PC-3 (cell line): ENCODE measurements around the gene RTN1. TPM values are rescaled to one million over a fixed set of nuclear protein-coding genes. Genes with fewer than 3 reads are reported as not detected.

ENCODE experiments used
- ATAC-seq: fragments of 200-7000 bp; cut with Tn5 transposase; 2 replicates; pipeline ENCODE4 v1.9.1; 2020; ENCODE audit warnings: mild to moderate bottlenecking, moderate library complexity
- BruUV-seq: library from RNA; stranded (reverse); fragments of 400-500 nt; replicated peaks from 2 replicates; lab custom pipeline; 2021; lab: Mats Ljungman, UMichigan
- CTCF ChIA-PET: fragments of 300-600 bp; sonication (Branson Sonifier 250); formaldehyde crosslinking; loops from one replicate; lab custom pipeline; 2022; ENCODE audit warnings: antibody characterized with exemption; lab: Charles Lee
- POLR2A ChIA-PET: fragments of 300-600 bp; sonication (Branson Sonifier 250); formaldehyde crosslinking; loops from one replicate; lab custom pipeline; 2022; ENCODE audit warnings: antibody characterized with exemption; ENCODE audit not compliant: unreplicated experiment; lab: Charles Lee
- DNase-seq: peaks from one replicate; pipeline ENCODE4 v3.0.0-alpha.2; 2015
- H2AFZ ChIP-seq: fragments of 300-600 bp; sonication (generic); 2 replicates; pipeline ENCODE4 v1.6.0; 2016; ENCODE audit warnings: antibody characterized with exemption, low read length
- H3F3A ChIP-seq: fragments of 300-600 bp; sonication (generic); one replicate; pipeline ENCODE4 v1.6.0; 2017; ENCODE audit warnings: antibody characterized with exemption, low read length, control low read depth, mild to moderate bottlenecking; ENCODE audit not compliant: unreplicated experiment
- H3K27ac ChIP-seq: fragments of 300-600 bp; sonication (generic); 2 replicates; pipeline ENCODE4 v1.5.1; 2016; ENCODE audit warnings: mild to moderate bottlenecking, low read length
- H3K27me3 ChIP-seq: fragments of 300-600 bp; sonication (generic); 2 replicates; pipeline ENCODE4 v1.6.1; 2016; ENCODE audit warnings: low read length, mixed read lengths
- H3K36me3 ChIP-seq: fragments of 300-600 bp; sonication (generic); 2 replicates; pipeline ENCODE4 v1.6.1; 2016; ENCODE audit warnings: low read depth, mixed run types, low read length, mixed read lengths
- H3K4me1 ChIP-seq: fragments of 300-600 bp; sonication (generic); 2 replicates; pipeline ENCODE4 v1.5.1; 2016; ENCODE audit warnings: low read length; ENCODE audit not compliant: insufficient read depth
- H3K4me2 ChIP-seq: fragments of 300-600 bp; sonication (generic); 2 replicates; pipeline ENCODE4 v1.6.0; 2016; ENCODE audit warnings: low read length
- H3K4me3 ChIP-seq: fragments of 300-600 bp; sonication (generic); 2 replicates; pipeline ENCODE4 v1.5.1; 2016; ENCODE audit warnings: mild to moderate bottlenecking, low read length, mixed read lengths
- H3K79me2 ChIP-seq: fragments of 300-600 bp; sonication (generic); 2 replicates; pipeline ENCODE4 v1.6.1; 2017; ENCODE audit warnings: low read length, mixed read lengths
- H3K9ac ChIP-seq: fragments of 300-600 bp; sonication (generic); 2 replicates; pipeline ENCODE4 v1.6.0; 2016; ENCODE audit warnings: mild to moderate bottlenecking, low read length
- H3K9me2 ChIP-seq: fragments of 300-600 bp; sonication (generic); replicated peaks from 2 replicates; pipeline ENCODE4 v1.6.1; 2016; ENCODE audit warnings: mixed run types, low read length, mixed read lengths
- H3K9me3 ChIP-seq: fragments of 300-600 bp; sonication (generic); 2 replicates; pipeline ENCODE4 v1.6.1; 2016; ENCODE audit warnings: low read length, mixed read lengths
- H4K20me1 ChIP-seq: fragments of 300-600 bp; sonication (generic); 2 replicates; pipeline ENCODE4 v1.6.1; 2016; ENCODE audit warnings: low read length, mixed read lengths
- CTCF ChIP-seq: fragments of 300-600 bp; sonication (generic); conservative IDR thresholded peaks from 2 replicates; pipeline ENCODE4 v1.5.1; 2017; ENCODE audit warnings: antibody characterized with exemption, low read depth, mild to moderate bottlenecking, low read length
- EZH2 ChIP-seq: fragments of 300-600 bp; sonication (generic); IDR thresholded peaks from one replicate; pipeline ENCODE4 v1.6.1; 2017; ENCODE audit warnings: antibody characterized with exemption, mild to moderate bottlenecking, low read length; ENCODE audit not compliant: unreplicated experiment
- EZH2phosphoT487 ChIP-seq: fragments of 300-600 bp; sonication (generic); IDR thresholded peaks from 2 replicates; pipeline ENCODE4 v1.6.1; 2018; ENCODE audit warnings: mild to moderate bottlenecking, antibody characterized with exemption, low read length, borderline replicate concordance
- intact Hi-C: fragments of 100-400 bp; cut with micrococcal nuclease; formaldehyde crosslinking; loops from 2 replicates; pipeline ENCODE4 v1.9.0; 2023
- total RNA-seq: library from RNA; depleted of rRNA; stranded (reverse); fragments of >200 nt; gene quantifications from 2 replicates; pipeline ENCODE4 v1.2.3, GENCODE V29; 2014

RTN1 gene
- total RNA-seq, 1 experiment from 2014 or later = not detected

GRCh38 chr14:59622631-59623030, 247.9 kb downstream of the RTN1 start:
- CTCF ChIA-PET = no interaction called here
- POLR2A ChIA-PET = no interaction called here

GRCh38 chr14:59619061-59619460, 251.5 kb downstream of the RTN1 start:
- ChIA-PET CTCF (no interaction called here), POLR2A (no interaction called here)
- intact Hi-C loops = no loop called here
- Histone ChIP-seq H2AFZ (no peak overlapping the region), H3K4me2 (no peak overlapping the region), H3K9me3 (no peaks in the 10 kb centered on the region), H4K20me1 (no peaks in the 10 kb centered on the region), H3K79me2 (no peaks in the 10 kb centered on the region), H3K27ac (no peak overlapping the region), H3K4me1 (no peaks in the 10 kb centered on the region), H3K9ac (no peak overlapping the region), H3K36me3 (no peaks in the 10 kb centered on the region), H3K27me3 (peaks cover 95% of the 10 kb centered on the region), H3K9me2 (no peaks in the 10 kb centered on the region), H3K4me3 (no peak overlapping the region), H3F3A (no peaks in the 10 kb centered on the region)
- no peak for ATAC-seq
- DNase-seq = no peak
- BruUV-seq = no TSS peak
- TF ChIP-seq EZH2phosphoT487 (no peak), CTCF (no peak), EZH2 (no peak)

More at GRCh38 chr14:59622631-59623030, 247.9 kb downstream of the RTN1 start:
- no peak overlapping the region for H3K4me2 ChIP-seq
- no peak overlapping the region for H3K4me3 ChIP-seq
- peaks cover 86% of the 10 kb centered on the region for H3K27me3 ChIP-seq
- ATAC-seq = no peak
- BruUV-seq = no TSS peak
- H3K9me2 ChIP-seq = no peaks in the 10 kb centered on the region
- H3K9me3 ChIP-seq = no peaks in the 10 kb centered on the region
- H3K9ac ChIP-seq = no peak overlapping the region
- no peaks in the 10 kb centered on the region for H3K4me1 ChIP-seq
- H3F3A ChIP-seq = no peaks in the 10 kb centered on the region
- H3K36me3 ChIP-seq = no peaks in the 10 kb centered on the region
- H3K27ac ChIP-seq = no peak overlapping the region
- intact Hi-C loops = no loop called here
- no peak overlapping the region for H2AFZ ChIP-seq
- no peak for DNase-seq
- no peaks in the 10 kb centered on the region for H3K79me2 ChIP-seq
- TF ChIP-seq CTCF (no peak), EZH2 (no peak), EZH2phosphoT487 (no peak)
- H4K20me1 ChIP-seq = no peaks in the 10 kb centered on the region

GRCh38 chr14:59601056-59601455, 269.5 kb downstream of the RTN1 start:
- Histone ChIP-seq H3K36me3 (no peaks in the 10 kb centered on the region), H3K4me3 (no peak overlapping the region), H3F3A (no peaks in the 10 kb centered on the region), H3K4me1 (no peaks in the 10 kb centered on the region), H3K9me2 (no peaks in the 10 kb centered on the region), H3K9me3 (no peaks in the 10 kb centered on the region), H3K79me2 (no peaks in the 10 kb centered on the region), H4K20me1 (no peaks in the 10 kb centered on the region), H3K27ac (no peak overlapping the region), H3K27me3 (peaks cover 90% of the 10 kb centered on the region), H3K4me2 (no peak overlapping the region), H3K9ac (no peak overlapping the region), H2AFZ (no peak overlapping the region)
- ChIA-PET CTCF (no interaction called here), POLR2A (no interaction called here)
- DNase-seq (no peak), ATAC-seq (no peak)
- BruUV-seq = no TSS peak
- intact Hi-C loops = no loop called here
- TF ChIP-seq EZH2 = no peak
- TF ChIP-seq CTCF = no peak
- no peak for TF ChIP-seq EZH2phosphoT487
